DMS 273 (cell line): ENCODE results near the gene PCNX1.
"Not testable (repeated sequence)": the region's sequence is repeated elsewhere in the genome, so short reads cannot be mapped to it uniquely, and the experiment has no call there.

ENCODE experiments used
- DNase-seq: peaks from one replicate; lab custom pipeline; 2025; ENCODE audit not compliant: unreplicated experiment; lab: John Stamatoyannopoulos, UW

PCNX1 gene

GRCh38 chr14:71063351-71063750 is 156.1 kb downstream of the PCNX1 start:
- DNase-seq = no peak

GRCh38 chr14:71064747-71065146 is 157.5 kb downstream of the PCNX1 start:
- not testable (repeated sequence) for DNase-seq

- no peak for DNase-seq
Observed at GRCh38 chr14:71070169-71070568, 162.9 kb downstream of the PCNX1 start.

GRCh38 chr14:71071042-71071441 is 163.8 kb downstream of the PCNX1 start:
- no peak for DNase-seq

- DNase-seq = no peak
Observed at GRCh38 chr14:71076462-71077092, 169.3 kb downstream of the PCNX1 start.

- no peak for DNase-seq
Observed at GRCh38 chr14:71078500-71078899, 171.2 kb downstream of the PCNX1 start.

- no peak for DNase-seq
Observed at GRCh38 chr14:71086567-71086966, 179.3 kb downstream of the PCNX1 start.

GRCh38 chr14:71089971-71090370 is 182.7 kb downstream of the PCNX1 start:
- DNase-seq = no peak

GRCh38 chr14:71094722-71095121 is 187.5 kb downstream of the PCNX1 start:
- no peak for DNase-seq

GRCh38 chr14:71096947-71097346 is 189.7 kb downstream of the PCNX1 start:
- no peak for DNase-seq

GRCh38 chr14:71103662-71104484 is 196.6 kb downstream of the PCNX1 start:
- peak; percentile 72 for DNase-seq

GRCh38 chr14:71105177-71105576 is 197.9 kb downstream of the PCNX1 start:
- DNase-seq = no peak

- DNase-seq = no peak
Observed at GRCh38 chr14:71107921-71108320, 200.7 kb downstream of the PCNX1 start.

GRCh38 chr14:71108398-71109119 is 201.3 kb downstream of the PCNX1 start:
- DNase-seq = no peak

- no peak for DNase-seq
Observed at GRCh38 chr14:71113376-71113775, 206.1 kb downstream of the PCNX1 start.

GRCh38 chr14:71114565-71114964 is 207.3 kb downstream of the PCNX1 start:
- no peak for DNase-seq

- DNase-seq = no peak
Observed at GRCh38 chr14:71115306-71115705, 208.0 kb downstream of the PCNX1 start.

- no peak for DNase-seq
Observed at GRCh38 chr14:71115821-71116567, 208.7 kb downstream of the PCNX1 start.

GRCh38 chr14:71116568-71117122 is 209.4 kb downstream of the PCNX1 start:
- DNase-seq = no peak

- no peak for DNase-seq
Observed at GRCh38 chr14:71117839-71118743, 210.8 kb downstream of the PCNX1 start.
